ENCODE results near the gene STRIT1.

The STRIT1 gene

DNA sequence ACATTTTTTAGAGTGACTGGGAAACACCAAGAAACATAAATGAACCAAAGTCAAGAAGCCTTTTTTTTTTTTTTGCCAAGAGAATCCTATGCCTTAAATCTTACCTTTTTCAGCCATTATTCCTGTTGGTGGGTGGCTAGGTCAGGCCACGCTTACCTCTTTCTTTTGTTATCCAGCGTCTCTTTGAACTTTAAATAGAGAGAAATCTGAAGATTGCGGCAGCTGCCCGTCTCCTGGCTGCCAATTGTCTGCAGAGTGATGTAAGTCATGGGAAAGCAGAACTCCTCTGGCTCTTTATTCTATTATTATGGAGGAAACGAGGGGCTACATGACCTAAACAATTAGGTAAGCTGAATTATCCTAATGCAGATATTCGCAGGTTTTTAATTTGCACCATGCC is at the start of gene STRIT1:
Gene STRIT1 (minus strand): TSS at position 168 of the 400 bp plus-strand sequence.
- no peak for FAIRE-seq

DNA sequence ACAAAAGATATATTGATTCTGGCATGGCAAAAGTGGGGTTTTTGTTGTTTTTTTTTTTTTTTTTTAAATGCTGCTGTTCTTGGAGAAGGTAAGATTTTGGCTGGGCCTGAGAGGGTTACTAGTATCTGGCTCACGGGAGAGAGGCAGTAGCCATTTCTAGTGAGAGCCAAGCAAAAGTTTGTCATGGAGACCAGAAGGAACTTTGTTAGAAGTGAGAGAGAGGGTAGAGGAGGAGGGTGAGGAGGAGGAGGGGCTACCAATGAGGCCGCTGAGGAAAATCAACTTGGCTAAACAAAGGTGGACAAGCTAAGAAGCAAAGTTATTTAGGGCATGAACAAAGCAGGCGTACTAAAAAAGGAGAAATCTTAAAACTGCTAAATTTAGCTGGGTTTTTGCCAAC is 48.9 kb upstream of the STRIT1 start:
- no peak for FAIRE-seq

DNA sequence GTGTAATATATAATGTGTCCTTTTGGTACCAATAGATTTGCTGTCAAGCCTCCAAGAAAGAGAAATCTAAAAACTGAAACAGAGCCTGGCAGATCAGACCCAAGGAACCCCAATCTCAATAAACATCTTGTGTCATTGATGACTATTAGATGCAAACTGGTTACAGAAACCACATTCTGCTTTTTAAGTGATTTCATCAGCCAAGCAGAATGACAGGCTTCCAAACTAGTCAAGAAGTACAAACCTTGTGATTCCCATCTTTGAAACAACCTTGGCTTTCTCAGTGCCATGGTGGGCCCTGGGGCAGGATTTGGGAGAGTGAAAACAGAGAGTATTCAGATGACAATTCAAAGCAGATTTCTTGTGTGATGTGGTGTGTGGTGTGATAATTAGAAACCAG is 45.6 kb upstream of the STRIT1 start:
- no peak for FAIRE-seq

DNA sequence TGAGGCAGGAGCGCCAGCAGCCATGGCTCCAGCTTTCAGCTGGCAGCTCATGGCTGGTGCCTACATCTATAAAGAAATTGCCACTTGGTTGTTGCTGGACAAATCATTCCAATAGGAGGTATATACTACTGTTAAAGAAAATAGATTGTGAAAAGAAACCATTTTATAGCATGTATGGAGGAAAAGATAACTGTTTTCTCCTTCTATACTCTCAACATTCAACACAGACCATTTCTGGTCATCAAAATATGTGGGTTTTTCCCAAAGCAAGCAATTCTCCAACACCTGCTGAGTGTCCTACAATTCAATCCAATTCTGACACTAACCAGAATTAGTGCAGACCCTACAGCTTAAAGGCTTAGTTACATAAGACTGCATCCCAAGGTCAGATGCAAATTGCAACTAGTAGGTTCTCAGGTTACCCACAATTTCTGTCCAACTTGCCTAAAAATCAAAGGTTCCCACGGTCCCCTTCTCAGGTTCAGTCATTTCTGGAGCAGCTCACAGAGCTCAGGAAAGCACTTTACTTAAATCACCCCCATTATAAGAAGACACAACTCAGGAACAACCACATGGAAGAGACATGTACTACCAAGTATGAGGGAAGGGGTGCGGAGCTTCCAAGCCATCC is 42.4 kb upstream of the STRIT1 start:
- no peak for FAIRE-seq

DNA sequence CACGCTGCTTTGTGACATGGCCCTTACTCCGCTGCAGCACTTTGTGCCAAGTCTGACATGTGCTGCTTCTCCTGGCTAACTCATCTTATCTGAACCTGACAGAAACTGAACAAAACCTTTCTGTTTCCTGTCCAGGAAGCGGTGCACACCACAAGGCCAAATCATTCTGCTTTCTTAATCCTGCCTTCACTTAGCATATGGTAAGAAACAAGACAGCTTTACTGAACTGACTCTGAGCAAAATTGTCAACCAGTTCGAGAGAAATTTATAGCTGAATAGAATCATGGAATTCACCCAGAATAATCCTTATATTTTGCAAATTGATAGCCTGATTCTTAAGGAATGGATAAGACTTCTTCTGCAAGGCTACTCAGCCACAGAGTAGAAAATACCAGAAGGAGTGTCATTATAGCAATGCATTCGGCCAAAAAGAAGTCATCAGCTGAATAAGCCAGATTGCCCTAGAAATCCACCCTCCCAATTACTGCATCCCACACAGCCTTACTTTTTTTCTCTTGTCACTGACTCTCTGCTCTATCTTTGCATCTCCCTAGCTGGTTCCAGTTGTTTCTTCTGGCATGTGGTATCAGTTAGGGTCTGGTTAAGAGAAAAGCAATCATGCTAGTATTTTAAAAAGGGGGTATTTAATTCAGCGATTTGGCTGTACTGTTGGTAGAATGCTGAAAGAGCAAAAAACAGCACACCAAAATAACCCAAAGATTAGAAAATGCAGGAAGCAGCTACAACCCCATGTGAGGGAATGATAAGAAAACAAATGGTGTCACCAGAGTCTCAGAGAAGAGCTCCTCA is 41.6 kb upstream of the STRIT1 start:
- FAIRE-seq: no peak

DNA sequence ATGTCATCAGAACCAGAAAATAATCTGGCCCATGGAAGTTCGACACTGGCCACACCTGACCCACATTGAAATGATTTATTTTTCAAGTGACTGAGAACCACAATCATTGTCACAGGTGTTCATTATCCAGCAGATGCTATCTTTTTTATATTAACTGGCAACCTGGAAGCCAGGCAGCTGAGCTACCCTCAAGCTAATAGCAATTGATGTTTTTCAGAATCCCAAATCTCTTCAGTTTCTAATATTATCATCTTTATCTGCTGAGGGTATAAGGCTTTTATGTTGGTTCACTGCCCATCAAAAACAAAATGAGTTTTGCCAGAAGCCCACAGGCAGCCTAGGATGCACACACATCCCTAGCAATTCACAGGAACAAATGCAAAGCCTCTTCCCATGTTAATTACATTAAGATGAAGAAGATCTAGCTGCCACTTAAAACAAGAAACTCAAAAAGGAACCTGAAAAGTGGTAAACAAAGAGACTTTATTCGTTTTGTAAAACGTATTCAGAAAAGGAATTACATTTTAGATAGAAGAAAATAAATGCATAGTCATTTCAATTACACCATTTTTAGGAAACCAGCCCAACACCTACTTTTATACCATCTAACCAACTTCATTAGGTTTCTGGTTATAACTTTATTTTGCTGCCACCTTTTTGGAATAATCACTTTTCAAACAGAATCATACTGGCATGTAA is 40.9 kb upstream of the STRIT1 start:
- no peak for FAIRE-seq

DNA sequence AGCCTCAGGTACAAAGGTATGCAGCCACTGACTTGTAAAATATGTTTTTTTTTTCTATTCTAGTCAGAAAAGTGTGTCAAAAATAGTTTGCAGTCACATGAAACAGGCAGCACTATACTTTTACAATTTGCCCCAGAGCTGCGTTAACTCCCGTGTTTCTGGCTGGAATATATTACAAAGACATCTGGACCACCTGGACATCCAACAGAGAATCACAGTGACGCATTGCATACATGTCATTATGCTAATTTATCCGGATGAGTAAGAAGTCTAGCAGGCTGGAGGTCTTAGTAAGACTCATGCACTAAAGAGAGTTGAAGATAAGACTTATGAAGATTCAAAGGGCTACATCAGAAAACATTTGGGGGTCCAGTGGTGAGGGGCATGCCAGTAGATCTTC is 39.2 kb upstream of the STRIT1 start:
- no peak for FAIRE-seq

DNA sequence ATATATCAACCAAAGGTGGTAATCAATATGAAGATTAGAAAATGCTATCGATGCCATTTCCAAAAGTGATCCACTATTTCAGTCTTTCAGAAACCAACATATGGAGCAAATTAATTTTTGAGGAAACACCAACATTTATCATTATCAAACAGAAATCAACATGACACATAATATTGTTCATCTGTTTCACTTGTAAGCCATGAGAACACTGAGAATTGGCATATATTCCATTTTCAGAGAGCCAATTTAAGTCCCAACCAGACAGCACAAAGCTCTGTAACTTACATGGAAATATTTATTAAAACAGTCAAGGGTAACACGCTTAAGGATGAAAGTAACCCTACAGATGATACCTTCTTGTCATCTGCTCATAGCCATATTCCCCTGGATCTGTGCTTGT is 37.6 kb upstream of the STRIT1 start:
- FAIRE-seq: no peak

DNA sequence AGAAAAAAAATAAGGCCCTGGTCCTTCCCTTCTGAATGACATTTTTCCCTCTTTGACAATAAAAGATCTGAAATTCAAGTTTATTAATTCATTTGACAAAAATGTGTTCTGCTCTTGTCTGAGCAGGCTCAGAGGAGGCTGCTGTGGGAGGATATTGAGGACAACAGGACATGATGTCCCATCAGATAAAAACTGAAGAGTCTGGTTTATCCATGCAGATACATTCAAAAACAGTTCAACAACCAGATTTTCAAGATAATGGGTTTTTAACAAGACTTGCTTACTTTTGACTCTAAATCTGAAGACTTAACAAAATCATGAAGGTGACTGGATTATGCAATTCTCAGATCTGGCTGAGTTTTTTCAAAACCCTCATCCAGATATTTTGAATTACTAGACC is 36.9 kb upstream of the STRIT1 start:
- FAIRE-seq: no peak

DNA sequence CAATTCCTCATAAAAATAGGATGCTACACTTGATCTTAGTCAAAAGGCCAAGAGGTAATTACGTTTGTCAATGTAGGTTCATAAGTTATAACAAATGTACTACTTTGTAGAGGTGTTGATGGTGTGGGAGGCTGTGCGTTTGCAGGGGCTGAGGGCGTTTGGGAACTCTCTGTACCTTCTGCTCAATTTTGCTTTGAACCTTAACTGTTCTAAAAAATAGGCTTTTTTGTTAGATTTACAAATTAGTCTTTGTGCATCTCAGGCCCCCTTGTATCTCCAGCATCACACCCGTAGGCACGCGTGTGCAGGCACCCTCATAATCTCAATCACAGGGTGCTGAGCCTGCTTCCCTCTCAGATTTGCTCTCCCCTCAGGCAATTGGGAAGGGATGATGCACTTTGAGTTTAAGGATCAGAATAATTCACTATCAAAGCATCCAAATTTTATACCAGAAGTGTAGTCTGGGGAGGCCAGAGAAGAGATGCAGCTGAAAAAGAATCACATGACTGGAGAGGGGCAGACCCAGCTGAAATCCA is 36.1 kb upstream of the STRIT1 start:
- FAIRE-seq: no peak

DNA sequence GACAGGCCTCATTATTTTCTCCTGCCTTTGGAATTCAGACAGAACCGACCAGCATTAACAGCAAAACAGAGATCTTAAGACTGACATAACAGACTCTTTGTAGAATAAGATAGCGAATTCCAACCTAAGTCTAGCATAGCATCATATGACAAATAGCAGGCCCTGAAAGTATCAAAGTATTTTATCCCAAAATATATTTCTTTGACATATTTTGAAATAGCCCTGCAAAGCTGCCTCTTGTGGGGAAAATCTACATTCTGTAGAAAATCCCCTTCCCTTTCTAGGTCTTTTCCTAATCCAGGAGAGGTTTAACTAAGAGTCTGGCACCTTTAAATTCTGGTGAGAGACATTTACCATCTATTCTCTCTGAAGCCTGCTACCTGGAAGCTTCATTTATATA is 34.4 kb upstream of the STRIT1 start:
- FAIRE-seq: no peak

DNA sequence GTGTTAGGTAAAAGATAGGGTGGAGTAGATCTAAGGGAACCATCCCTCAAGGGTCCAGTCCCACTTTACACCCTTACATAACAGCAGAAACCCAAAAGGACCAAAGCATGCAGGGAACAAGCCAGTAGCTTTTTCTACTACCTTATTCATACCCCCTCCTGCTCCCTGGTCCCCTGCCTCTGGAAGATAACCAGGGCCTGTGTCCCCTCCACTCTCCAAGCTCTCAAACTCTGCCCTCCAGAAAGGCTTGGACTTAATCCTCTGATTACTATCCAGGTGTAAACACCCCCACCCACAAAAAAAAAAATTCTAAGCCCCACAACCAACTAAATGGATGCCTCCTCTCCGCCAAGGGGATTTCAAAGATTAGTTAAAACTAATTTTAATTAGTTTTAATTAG is 33.9 kb upstream of the STRIT1 start:
- no peak for FAIRE-seq

DNA sequence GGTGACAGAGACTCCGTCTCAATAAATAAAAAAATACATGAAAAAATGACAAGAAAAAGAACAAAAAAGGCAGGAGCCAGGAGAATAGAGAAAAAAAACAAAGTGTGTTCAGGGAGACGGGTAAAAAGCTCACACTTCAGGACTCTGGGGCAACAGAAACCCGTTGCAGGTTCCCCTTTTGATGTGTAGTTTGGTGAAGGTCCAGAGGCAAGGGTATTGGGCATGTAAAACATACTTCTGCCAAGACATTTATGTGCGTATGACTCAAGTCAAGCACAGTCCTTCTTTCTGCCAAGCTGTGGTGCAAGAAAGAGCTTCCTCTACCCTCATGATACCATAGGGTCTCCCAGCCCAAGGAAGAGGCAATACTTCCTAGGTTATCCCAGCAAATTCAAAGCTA is 33.4 kb upstream of the STRIT1 start:
- FAIRE-seq: no peak

DNA sequence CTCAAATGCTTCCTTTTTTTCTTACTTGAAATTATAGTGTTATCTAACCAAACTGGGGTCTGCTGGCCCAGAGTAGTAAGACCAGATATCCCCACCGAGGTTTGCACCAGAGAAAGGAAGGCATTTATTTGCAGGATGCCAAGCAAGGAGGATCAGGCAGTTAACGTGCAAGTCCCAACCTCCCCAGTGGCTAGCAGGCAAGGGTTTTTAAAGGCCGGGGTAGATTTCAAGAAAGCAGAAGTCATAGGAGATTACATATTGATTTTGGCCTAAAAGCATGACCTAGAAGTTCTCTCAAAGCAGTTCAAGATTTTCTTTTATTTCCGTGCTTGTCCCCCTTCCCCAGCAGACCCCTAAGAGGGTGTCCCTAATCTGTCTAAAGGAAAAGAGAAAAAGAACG is 32.8 kb upstream of the STRIT1 start:
- FAIRE-seq: no peak

DNA sequence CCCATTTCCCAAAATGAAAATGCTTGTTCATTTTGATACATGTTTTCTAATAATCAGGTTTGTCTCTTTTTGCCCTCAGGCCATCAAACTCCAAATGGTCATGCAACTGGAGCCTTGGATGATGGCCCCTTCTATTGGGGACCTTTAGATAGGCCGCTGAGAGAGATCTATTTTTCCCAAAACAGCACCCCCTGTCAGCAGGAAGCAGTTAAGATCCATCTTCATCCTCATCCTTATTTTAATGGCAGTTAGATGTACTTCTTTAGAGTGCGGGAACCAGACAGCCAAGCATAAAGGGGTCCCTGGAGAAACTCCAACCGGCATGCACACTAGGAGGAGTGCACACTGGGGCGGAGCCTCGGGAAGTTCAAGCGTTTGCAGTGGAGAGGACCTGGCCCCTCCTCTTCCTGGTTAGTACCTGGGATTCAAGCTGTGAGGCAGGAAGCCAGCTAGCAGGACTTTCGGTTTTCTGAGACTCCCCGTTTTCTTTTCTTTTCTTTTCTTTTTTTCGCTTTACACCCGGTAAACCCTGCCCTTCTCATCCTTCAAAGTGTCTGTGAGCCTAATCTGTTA is 31.9 kb upstream of the STRIT1 start:
- FAIRE-seq: no peak

DNA sequence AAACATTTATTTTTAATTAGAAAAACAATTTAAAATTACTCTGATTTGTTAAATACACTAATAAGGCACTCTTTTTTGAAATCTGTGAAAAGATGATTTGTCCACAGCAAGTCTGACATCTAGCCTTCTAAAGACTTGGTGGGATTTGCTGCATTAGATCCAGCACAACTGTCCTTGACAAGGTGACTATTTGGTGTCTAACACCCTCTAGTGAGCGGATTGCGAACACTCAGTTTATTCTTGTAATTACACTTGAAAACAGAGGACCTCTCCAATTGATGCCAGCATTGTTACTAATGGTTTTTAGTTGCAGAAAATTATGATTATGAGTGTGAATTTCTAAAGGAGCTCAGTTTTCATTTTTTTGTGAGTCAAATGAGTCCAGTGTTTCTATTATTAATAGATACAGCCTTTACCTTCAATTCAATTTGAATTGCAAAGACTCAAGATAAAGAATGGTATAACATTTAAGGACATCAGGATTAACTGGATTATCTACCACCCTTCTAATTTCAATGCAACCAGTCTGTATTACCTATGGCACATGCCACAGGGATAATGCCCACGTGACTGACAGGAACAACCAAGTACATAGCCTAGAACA is 29.7 kb upstream of the STRIT1 start:
- peak; percentile 93 for FAIRE-seq

DNA sequence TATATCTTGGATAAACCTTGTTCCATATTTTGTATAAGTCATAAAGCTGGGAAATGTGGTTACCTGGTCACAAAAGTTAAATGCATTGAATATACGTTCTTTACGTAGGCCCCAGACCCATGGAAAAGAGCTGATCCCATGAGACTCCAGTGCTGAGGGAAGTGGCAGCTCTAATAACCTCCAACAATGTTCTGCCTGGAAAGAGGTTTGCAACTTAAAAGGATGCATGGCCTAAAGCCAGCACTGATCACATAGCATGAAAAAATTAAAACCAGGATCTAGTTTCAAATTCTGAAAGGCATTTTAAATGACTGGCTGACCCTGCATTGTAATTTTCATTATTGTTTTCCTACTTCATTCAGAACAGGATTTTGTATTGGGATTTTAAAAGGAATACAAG is 27.9 kb upstream of the STRIT1 start:
- FAIRE-seq: no peak

DNA sequence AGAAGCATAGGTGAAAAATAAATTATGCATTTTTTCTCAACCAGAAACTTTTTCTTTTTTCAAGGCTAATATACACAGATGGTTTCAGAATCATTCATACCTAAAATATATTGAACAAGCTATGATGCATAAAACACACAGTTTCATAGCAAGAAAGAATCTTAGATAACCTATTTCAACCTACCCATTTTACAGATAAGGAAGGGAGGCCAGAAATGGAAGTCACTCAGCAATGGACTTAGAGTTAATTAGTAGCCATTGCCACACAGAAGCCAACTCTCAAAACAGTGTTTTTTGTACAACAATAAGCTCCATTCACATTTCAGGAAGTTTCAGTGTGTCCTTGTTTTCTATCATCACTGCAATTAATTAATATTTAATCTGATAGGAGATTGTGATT is 27.5 kb upstream of the STRIT1 start:
- no peak for FAIRE-seq

DNA sequence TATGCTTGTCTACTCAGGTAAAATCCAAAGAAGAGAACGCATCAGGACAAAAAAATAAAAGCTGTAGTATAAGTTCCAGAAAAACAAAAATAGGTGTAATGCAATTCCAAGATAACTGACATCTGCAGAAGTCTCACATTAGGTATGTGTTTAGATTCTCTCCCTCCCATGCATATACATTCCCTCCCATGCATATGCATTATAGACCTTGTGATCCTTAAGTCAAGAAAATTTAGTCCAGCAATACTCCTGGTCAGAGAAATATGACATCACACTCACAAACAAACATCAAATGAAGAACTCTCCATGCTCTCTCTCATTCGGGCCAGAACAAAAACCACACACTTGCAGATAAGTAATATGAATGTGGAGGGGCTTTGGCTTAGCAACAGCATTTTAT is 25.3 kb upstream of the STRIT1 start:
- no peak for FAIRE-seq

DNA sequence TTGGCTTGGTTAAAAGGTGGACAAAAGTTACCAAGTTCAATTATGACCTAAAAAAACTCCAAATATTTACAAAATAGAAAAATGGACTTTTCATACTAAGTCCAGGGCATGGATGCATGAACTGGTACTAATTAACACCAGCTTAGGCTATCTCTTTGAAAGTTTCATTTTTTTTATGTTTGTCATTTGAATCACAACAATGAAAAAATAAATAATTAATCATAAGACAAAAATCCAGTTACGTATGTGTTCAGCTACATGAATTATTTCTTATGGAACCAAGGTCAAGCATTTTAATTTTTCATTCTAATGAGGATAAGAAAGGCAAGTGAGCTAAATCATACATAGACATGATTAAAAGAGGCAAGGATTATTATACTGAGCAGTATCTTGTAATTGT is 23.7 kb upstream of the STRIT1 start:
- no peak for FAIRE-seq

DNA sequence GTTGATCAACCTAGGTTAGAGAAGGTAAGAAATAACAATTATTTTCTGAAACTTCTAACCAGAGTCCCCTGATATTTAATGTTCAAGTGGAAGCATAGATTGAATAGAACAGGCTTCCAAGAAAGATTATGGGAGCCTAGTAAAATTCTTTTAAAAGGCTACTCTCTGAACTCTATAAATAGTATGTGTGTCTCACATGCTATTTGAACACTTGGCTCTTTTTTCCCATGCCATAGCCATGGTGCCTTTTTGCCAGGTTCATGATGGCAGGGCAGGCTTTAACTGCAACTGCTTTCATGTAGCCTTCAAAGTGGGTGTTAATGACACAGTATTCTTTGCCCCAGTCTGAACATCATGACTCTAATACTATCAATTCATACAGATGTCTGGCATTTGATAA is 22.9 kb upstream of the STRIT1 start:
- FAIRE-seq: no peak

DNA sequence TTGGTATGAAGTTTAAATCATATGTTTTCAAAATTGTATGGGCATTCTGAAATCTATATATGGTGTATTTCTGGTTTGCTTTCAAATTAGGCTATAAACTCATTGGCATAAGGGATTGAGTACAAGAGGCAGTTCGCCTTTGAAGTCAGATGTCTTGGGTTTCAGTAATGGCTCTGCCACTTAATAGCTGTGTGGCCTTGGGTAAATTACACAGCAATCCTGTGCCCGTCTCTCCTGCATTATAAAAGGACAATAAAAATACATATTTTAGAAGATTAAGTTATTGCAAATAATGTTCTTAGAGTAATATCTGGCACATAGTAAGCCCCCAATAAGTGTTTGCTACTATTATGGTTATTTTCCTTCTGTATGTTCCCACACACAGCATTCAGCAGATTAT is 20.4 kb upstream of the STRIT1 start:
- no peak for FAIRE-seq

DNA sequence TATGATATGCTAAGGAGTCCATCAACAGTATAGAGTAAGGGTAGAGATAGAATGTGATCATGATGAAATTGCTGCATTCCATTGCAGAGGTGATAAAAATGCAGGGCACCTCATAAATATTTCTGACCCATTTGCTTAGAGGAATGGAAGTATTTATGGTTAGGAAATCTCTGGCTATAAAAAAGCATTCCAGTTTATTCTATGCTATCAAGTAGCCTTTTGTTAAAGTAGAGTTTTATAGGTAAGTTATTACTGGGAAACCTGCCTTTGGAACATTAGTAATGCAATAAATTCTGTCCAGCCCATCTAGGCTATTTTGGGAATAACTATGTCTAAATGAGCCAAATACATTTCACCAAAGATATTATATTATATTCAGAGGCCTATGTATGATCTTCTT is 19.8 kb upstream of the STRIT1 start:
- FAIRE-seq: no peak

Measured in islet of Langerhans (tissue), 1 donor.